Measurements from ENCODE around the gene PXDN.

PXDN gene

DNA sequence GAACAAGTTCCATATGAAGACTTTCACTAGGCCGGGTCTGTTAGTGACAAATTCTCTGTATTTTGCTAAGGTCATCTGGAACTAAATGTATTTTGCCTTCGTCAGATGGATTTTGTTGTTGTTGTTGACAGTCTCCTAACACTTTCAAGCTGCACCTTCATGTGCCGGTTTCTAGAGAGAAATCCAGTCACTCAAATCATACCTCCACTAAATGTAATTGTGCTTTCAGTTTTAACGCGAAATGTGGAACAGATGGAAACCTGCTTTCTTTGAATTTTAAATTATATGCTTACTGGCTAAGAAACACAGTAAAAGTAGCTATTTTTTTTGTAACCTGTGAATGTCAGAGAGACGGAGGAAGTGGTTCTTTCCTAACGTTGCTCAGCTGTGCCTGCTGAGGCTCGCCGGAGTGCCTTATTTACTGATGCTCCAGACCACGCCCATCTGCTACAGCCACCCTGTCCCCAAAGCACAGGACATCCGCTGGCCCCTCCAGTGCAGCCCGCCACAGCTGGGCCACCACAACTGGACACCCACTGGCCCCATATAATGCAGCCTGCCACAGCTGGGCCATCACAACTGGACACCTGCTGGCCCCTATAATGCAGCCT lies 134.7 kb downstream of the PXDN start:
- no peak overlapping the region for H3K4me3 ChIP-seq (ENCODE audit: insufficient read depth, low read depth, low read length, poor library complexity, severe bottlenecking)
- no peak for DNase-seq
- no peaks in the 10 kb centered on the region for H3K36me3 ChIP-seq (ENCODE audit: control insufficient read depth, insufficient read depth, low read length)
- no peaks in the 10 kb centered on the region for H3K9me3 ChIP-seq (ENCODE audit: control insufficient read depth, low read length)
- no peaks in the 10 kb centered on the region for H3K4me1 ChIP-seq (ENCODE audit: control insufficient read depth, insufficient read depth, low read length, poor library complexity, severe bottlenecking)
- no peaks in the 10 kb centered on the region for H3K27me3 ChIP-seq (replicated peaks; ENCODE audit: control insufficient read depth, insufficient read depth, low read length, poor library complexity, severe bottlenecking)
- no peak overlapping the region for H3K27ac ChIP-seq (ENCODE audit: insufficient read depth, low read length, poor library complexity, severe bottlenecking)

DNA sequence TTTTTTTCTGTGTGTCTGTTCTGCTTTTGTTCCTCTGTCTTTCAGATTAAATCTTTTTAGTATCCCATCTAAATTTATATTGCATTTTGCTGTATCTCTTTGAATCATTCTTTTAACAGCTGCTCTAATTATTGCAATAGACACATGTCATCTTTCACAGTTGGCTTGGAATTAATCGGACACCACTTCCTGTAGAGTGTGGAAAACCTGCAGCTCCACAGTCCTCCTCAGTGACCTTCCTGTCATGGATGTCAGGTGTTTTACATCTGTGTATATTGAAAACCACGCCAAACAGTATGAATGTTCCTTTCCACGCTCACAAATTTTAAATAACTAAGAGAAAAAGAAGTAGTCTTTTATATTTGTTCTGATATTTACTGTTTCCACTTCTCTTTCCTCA lies 135.3 kb downstream of the PXDN start:
- Histone ChIP-seq H3K27me3 (replicated peaks; ENCODE audit: control insufficient read depth, insufficient read depth, low read length, poor library complexity, severe bottlenecking) (no peaks in the 10 kb centered on the region), H3K27ac (ENCODE audit: insufficient read depth, low read length, poor library complexity, severe bottlenecking) (no peak overlapping the region), H3K36me3 (ENCODE audit: control insufficient read depth, insufficient read depth, low read length) (no peaks in the 10 kb centered on the region), H3K4me1 (ENCODE audit: control insufficient read depth, insufficient read depth, low read length, poor library complexity, severe bottlenecking) (no peaks in the 10 kb centered on the region), H3K9me3 (ENCODE audit: control insufficient read depth, low read length) (no peaks in the 10 kb centered on the region), H3K4me3 (ENCODE audit: insufficient read depth, low read depth, low read length, poor library complexity, severe bottlenecking) (no peak overlapping the region)
- DNase-seq = no peak

DNA sequence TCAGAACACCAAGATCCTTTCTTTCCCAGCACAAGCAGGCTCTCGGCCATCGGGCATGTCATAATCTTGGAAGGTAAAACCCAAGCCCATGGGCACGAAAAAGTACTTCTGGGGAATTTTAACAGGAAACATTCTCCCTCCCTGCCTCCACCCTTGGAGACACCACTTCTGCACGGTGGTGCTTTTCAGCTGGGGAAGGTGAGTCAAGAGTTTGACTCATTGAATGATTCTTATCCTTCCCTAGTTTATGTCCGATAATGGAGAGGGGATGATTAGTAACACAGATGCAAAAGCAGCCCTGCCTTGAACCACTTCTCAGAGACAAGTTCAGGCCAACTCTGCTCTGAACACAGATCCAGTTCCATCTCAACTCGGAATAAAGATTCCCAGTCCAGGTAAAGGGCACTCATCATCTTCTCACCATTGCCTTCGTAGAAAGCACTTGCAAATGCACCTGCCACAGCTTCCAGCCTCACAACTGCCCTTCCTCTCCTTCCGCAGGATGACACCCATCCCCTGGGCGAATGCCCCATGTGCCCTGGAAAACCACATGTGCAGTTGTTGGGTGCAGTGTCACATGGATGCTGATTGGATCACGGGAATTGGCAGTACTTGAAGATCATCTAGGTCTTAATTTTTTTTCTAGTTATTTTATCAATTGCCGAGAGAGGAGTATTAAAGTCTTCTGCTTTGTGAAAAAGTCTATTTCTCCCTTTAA lies 136.2 kb downstream of the PXDN start:
- Histone ChIP-seq H3K27ac (ENCODE audit: insufficient read depth, low read length, poor library complexity, severe bottlenecking) (no peak overlapping the region), H3K4me1 (ENCODE audit: control insufficient read depth, insufficient read depth, low read length, poor library complexity, severe bottlenecking) (no peaks in the 10 kb centered on the region), H3K27me3 (replicated peaks; ENCODE audit: control insufficient read depth, insufficient read depth, low read length, poor library complexity, severe bottlenecking) (no peaks in the 10 kb centered on the region), H3K36me3 (ENCODE audit: control insufficient read depth, insufficient read depth, low read length) (no peaks in the 10 kb centered on the region), H3K9me3 (ENCODE audit: control insufficient read depth, low read length) (no peaks in the 10 kb centered on the region), H3K4me3 (ENCODE audit: insufficient read depth, low read depth, low read length, poor library complexity, severe bottlenecking) (no peak overlapping the region)
- no peak for DNase-seq

DNA sequence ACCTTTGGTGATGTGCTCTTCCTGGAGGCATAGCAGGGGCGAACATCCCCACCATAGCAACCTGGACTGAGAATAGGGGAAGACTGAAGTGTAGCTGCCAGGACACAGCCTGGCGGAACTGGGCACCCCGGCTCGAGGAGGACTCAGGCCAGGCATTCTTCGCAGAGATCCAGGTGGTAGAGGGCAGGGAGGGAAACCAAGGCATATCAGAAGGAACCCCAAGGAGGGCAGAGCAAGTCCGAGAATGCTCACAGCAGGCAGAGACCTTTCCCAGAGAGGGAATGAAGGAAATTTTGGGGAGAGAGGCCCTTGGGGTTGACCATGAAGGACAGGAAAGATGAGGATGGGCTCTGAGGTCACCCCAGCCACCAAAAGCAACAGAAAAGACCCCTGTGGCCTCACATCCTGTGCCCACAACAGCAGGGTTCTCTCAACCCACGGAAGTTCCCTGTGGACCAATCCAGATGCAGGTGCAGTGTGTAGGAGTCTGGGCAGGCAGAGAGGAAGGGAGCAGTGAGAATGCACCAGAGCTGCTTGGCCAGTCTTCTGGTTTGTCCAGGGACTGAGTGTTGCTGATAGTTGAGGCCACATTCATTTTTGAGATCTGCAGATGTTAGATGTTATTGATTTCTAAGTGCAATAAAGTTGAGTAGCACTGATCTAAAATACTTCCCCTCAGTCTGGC lies 136.9 kb downstream of the PXDN start:
- H3K4me3 ChIP-seq (ENCODE audit: insufficient read depth, low read depth, low read length, poor library complexity, severe bottlenecking) = no peak overlapping the region
- DNase-seq = no peak
- no peaks in the 10 kb centered on the region for H3K9me3 ChIP-seq (ENCODE audit: control insufficient read depth, low read length)
- H3K27me3 ChIP-seq (replicated peaks; ENCODE audit: control insufficient read depth, insufficient read depth, low read length, poor library complexity, severe bottlenecking) = no peaks in the 10 kb centered on the region
- H3K4me1 ChIP-seq (ENCODE audit: control insufficient read depth, insufficient read depth, low read length, poor library complexity, severe bottlenecking) = no peaks in the 10 kb centered on the region
- H3K36me3 ChIP-seq (ENCODE audit: control insufficient read depth, insufficient read depth, low read length) = no peaks in the 10 kb centered on the region
- H3K27ac ChIP-seq (ENCODE audit: insufficient read depth, low read length, poor library complexity, severe bottlenecking) = no peak overlapping the region

DNA sequence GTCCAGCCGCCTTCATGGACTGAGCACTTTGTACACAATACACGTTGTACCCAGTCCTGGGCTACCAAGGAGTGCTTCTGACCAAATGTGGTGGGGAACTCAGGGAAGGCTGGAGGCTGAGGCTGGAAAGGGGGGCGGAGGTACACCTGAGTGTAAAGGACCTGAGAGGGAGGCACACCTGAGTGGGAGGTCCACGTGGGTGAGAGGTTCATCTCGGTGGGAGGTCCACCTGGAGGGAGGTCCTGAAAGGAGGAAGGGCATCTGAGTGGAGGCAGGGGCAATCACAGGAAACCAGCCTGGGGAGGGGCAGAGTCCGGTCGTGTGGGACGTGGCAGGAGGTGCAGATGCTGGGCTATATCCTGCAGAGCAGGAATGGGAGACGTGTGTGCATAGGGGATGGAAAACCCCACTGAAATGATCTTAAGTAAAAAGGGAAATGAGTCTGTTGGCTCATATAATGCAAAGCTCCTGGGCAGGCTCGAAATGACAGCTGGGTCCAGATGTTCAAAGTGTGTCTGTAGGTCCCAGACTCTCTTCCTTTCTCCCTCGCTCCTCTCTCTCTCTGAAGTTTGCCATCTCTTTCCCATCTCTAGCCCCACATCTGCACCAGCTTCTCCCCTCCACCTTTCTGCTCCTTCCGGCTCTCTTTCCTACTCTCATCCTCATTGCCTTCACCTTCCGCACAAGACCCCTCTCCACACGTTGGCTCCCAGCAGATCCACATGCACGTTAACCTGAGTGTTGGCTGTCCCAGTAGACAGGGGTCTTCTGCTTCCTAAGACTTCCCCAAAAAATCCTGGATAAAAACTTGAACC lies 137.7 kb downstream of the PXDN start:
- no peaks in the 10 kb centered on the region for H3K27me3 ChIP-seq (replicated peaks; ENCODE audit: control insufficient read depth, insufficient read depth, low read length, poor library complexity, severe bottlenecking)
- H3K27ac ChIP-seq (ENCODE audit: insufficient read depth, low read length, poor library complexity, severe bottlenecking) = no peak overlapping the region
- H3K4me1 ChIP-seq (ENCODE audit: control insufficient read depth, insufficient read depth, low read length, poor library complexity, severe bottlenecking) = no peaks in the 10 kb centered on the region

DNA sequence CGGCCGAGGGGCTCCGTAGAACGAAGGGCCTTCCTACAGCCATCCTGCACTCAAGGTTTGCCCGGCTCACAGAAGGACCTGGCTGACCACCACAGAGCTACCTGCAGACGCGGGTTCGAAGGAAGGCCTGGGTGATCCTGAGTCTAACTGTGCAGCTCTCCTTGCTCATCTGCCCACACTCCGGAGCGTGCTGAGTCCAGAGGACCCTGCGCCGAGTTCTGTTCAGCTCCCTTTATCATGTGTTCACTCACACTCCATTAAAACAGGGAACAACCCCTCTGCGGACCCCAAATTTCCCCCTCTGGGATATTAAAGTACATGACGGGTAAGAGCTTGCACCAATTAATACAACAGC lies 138.3 kb downstream of the PXDN start:
- no peak for DNase-seq
- no peaks in the 10 kb centered on the region for H3K36me3 ChIP-seq (ENCODE audit: control insufficient read depth, insufficient read depth, low read length)
- H3K4me1 ChIP-seq (ENCODE audit: control insufficient read depth, insufficient read depth, low read length, poor library complexity, severe bottlenecking) = no peaks in the 10 kb centered on the region
- H3K9me3 ChIP-seq (ENCODE audit: control insufficient read depth, low read length) = no peaks in the 10 kb centered on the region
- no peak overlapping the region for H3K27ac ChIP-seq (ENCODE audit: insufficient read depth, low read length, poor library complexity, severe bottlenecking)
- no peak overlapping the region for H3K4me3 ChIP-seq (ENCODE audit: insufficient read depth, low read depth, low read length, poor library complexity, severe bottlenecking)
- no peaks in the 10 kb centered on the region for H3K27me3 ChIP-seq (replicated peaks; ENCODE audit: control insufficient read depth, insufficient read depth, low read length, poor library complexity, severe bottlenecking)

More for the DNA sequence above, 137.7 kb downstream of the PXDN start:
- H3K4me3 ChIP-seq (ENCODE audit: insufficient read depth, low read depth, low read length, poor library complexity, severe bottlenecking) = no peak overlapping the region
- H3K36me3 ChIP-seq (ENCODE audit: control insufficient read depth, insufficient read depth, low read length) = no peaks in the 10 kb centered on the region
- DNase-seq = no peak
- H3K9me3 ChIP-seq (ENCODE audit: control insufficient read depth, low read length) = no peaks in the 10 kb centered on the region

DNA sequence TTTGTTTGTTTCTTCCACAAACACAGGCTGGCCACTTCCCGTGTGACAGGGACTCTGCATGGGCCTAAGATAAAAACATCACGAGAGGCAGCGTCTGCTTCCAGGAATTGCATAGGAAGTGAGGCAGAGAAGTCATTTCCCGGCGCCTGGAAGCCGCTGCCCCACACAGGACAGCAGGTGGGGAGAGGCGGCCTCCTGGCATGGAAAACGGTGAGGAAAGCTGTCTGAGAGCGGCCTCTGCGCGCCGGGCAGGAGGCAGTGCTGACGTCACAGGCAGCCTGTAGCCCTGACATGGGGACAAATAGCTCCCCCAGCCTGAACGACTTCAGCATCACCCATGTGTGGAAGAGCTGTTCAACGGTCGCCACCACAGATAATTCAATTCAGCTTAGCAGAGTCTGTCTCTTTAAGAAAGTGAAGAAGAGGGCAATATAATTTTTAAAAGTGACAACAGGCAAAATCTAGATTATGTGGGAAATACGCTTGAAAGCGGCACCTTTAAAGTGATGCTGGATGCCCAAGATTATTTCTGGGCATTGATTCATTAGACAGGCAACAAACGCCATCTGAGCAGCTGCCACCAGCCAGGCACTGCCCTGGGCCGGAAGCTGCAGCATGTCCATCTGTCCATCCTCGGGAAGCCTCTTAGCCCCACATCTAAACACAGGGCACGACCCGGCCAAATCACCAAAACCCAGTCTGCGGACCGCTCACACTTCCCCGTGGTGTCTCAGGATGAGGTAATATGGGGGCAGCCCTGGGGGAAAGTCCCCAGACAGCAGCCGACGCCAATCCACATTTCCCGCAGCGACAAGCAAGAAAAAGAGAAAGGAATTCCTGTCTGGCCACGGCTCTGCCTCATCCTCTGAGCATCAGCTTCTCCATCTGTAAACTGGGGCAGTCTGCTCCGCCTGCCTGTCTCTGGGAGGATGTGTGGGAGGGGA lies 138.9 kb downstream of the PXDN start:
- H3K4me3 ChIP-seq (ENCODE audit: insufficient read depth, low read depth, low read length, poor library complexity, severe bottlenecking) = no peak overlapping the region
- no peak for DNase-seq
- no peaks in the 10 kb centered on the region for H3K27me3 ChIP-seq (replicated peaks; ENCODE audit: control insufficient read depth, insufficient read depth, low read length, poor library complexity, severe bottlenecking)
- H3K36me3 ChIP-seq (ENCODE audit: control insufficient read depth, insufficient read depth, low read length) = no peaks in the 10 kb centered on the region
- H3K4me1 ChIP-seq (ENCODE audit: control insufficient read depth, insufficient read depth, low read length, poor library complexity, severe bottlenecking) = no peaks in the 10 kb centered on the region
- H3K27ac ChIP-seq (ENCODE audit: insufficient read depth, low read length, poor library complexity, severe bottlenecking) = no peak overlapping the region
- no peaks in the 10 kb centered on the region for H3K9me3 ChIP-seq (ENCODE audit: control insufficient read depth, low read length)

DNA sequence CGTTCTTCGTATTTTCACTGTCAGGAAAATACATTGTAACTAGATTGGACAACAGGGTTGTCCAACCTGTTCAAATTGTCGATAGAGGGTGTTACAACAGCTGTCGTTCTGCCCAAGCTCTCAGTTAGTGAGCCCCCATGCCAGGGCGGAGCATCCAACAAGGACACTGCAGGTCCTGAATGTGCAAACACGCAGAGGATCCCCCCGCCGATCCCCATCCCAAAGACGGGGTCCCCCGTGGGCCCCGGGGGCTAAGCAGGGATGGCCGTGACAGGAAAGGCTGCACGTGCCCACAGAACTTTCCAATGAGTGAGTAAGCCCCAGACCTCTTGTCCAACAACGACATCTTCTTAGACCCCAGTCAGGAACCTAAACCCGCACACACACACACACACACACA lies 140.8 kb downstream of the PXDN start:
- Histone ChIP-seq H3K4me3 (ENCODE audit: insufficient read depth, low read depth, low read length, poor library complexity, severe bottlenecking) (no peak overlapping the region), H3K36me3 (ENCODE audit: control insufficient read depth, insufficient read depth, low read length) (no peaks in the 10 kb centered on the region), H3K27me3 (replicated peaks; ENCODE audit: control insufficient read depth, insufficient read depth, low read length, poor library complexity, severe bottlenecking) (no peaks in the 10 kb centered on the region), H3K9me3 (ENCODE audit: control insufficient read depth, low read length) (no peaks in the 10 kb centered on the region), H3K27ac (ENCODE audit: insufficient read depth, low read length, poor library complexity, severe bottlenecking) (no peak overlapping the region), H3K4me1 (ENCODE audit: control insufficient read depth, insufficient read depth, low read length, poor library complexity, severe bottlenecking) (no peaks in the 10 kb centered on the region)
- DNase-seq = no peak

DNA sequence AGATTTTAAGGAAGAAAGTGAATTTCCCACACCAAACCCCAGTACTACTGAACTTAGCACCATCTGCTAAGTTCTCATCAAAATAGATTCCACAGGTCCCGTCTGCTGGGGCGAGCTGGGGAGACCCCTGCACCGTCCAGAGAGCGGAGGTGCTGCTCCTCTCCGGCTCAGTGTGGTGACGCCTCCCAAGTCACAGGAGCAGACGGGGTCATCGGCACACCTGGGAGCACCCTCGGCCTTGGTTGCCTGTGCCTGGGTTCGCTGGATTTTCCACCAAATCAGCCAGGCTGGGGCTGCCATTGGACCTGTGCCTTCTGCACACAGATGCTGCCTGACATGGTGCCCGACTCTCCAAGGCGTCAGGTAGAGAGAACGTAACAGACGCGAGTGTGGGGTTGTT lies 141.3 kb downstream of the PXDN start:
- H3K4me1 ChIP-seq (ENCODE audit: control insufficient read depth, insufficient read depth, low read length, poor library complexity, severe bottlenecking) = no peaks in the 10 kb centered on the region
- H3K27ac ChIP-seq (ENCODE audit: insufficient read depth, low read length, poor library complexity, severe bottlenecking) = no peak overlapping the region
- H3K9me3 ChIP-seq (ENCODE audit: control insufficient read depth, low read length) = no peaks in the 10 kb centered on the region
- H3K36me3 ChIP-seq (ENCODE audit: control insufficient read depth, insufficient read depth, low read length) = no peaks in the 10 kb centered on the region
- DNase-seq = no peak
- no peaks in the 10 kb centered on the region for H3K27me3 ChIP-seq (replicated peaks; ENCODE audit: control insufficient read depth, insufficient read depth, low read length, poor library complexity, severe bottlenecking)
- no peak overlapping the region for H3K4me3 ChIP-seq (ENCODE audit: insufficient read depth, low read depth, low read length, poor library complexity, severe bottlenecking)

All from effector memory CD4-positive, alpha-beta T cell (primary cell).